ENCODE results near the gene MRPS6. TPM values are rescaled to one million over a fixed set of nuclear protein-coding genes. Genes with fewer than 3 reads are reported as not detected.
A peak's percentile ranks its signal among the peaks of the same experiment; 100 is the strongest.

The MRPS6 gene
- total RNA-seq, 1 experiment from 2014 or later, result 55.1 TPM

GRCh38 chr21:34039678-34040382 is 33.5 kb upstream of the MRPS6 start:
- peak; percentile 63; the same call in 1 of the 2 replicates for ATAC-seq
- TF ChIP-seq EZH2 (IDR thresholded peaks at IDR 0.05) (no peak), JUND (IDR thresholded peaks at IDR 0.05) (no peak), ZNF274 (IDR thresholded peaks at IDR 0.05; ENCODE audit: low read depth, low read length) (no peak), SP1 (IDR thresholded peaks at IDR 0.05; ENCODE audit: low read depth) (no peak), YY1 (IDR thresholded peaks at IDR 0.05; ENCODE audit: extremely low read depth, insufficient replicate concordance, low read depth, low read length) (no peak), POLR2A (IDR thresholded peaks at IDR 0.05; ENCODE audit: borderline replicate concordance, extremely low read depth, insufficient read depth, insufficient read length) (no peak), SRF (IDR thresholded peaks at IDR 0.05; ENCODE audit: low read depth) (no peak), EZH2phosphoT487 (IDR thresholded peaks at IDR 0.05; ENCODE audit: borderline replicate concordance) (no peak), MAX (IDR thresholded peaks at IDR 0.05) (no peak), FOSL1 (IDR thresholded peaks at IDR 0.05; ENCODE audit: low read depth) (no peak), SIN3A (IDR thresholded peaks at IDR 0.05; ENCODE audit: low read depth) (no peak), ATF3 (IDR thresholded peaks at IDR 0.05) (no peak), ELF1 (IDR thresholded peaks at IDR 0.05; ENCODE audit: borderline replicate concordance, low read depth) (no peak), POLR2AphosphoS5 (IDR thresholded peaks at IDR 0.05; ENCODE audit: low read depth, low read length) (no peak), CBX3 (IDR thresholded peaks at IDR 0.05; ENCODE audit: low read depth) (no peak), RAD21 (IDR thresholded peaks at IDR 0.05; ENCODE audit: low read depth) (no peak), EGR1 (IDR thresholded peaks at IDR 0.05; ENCODE audit: low read depth) (no peak)
- ChIA-PET CTCF (interaction anchor here (1.7 kb wide), 1 partner anchor 22 kb away, joined by 7 read pairs; no protein-coding TSS in a partner anchor), RAD21 (ENCODE audit: low non-redundant PET in 1 of 2, low total read pairs in 2 of 2, uncharacterized antibody in 2 of 2, unreplicated experiment in 2 of 2) (no interaction called here), POLR2A (no interaction called here)
- H3K27me3 ChIP-seq (ENCODE audit: insufficient read depth, low read length), result no peaks in the 10 kb centered on the region
- H2AFZ ChIP-seq (ENCODE audit: low read depth, low read length, poor library complexity, severe bottlenecking), result no peak overlapping the region
- H3K4me1 ChIP-seq (ENCODE audit: control insufficient read depth in 1 of 2, insufficient read depth in 2 of 2, low read length in 2 of 2), result peaks cover 2 to 13% of the 10 kb centered on the region in 2 experiments; a peak in 1 of 4 replicates
- H3K79me2 ChIP-seq (ENCODE audit: insufficient read depth, low read length), result no peaks in the 10 kb centered on the region
- H3K4me2 ChIP-seq (ENCODE audit: low read length), result no peak overlapping the region
- no TSS peak for BruUV-seq (replicated peaks)
- H3K9me2 ChIP-seq (ENCODE audit: insufficient read depth), result no peaks in the 10 kb centered on the region
- intact Hi-C loops (cut with micrococcal nuclease), result no loop called here
- no peak for DNase-seq (ENCODE audit: low read depth, low spot score)
- H3K9ac ChIP-seq (ENCODE audit: low read length), result no peak overlapping the region
- no peaks in the 10 kb centered on the region for H3K9me3 ChIP-seq (ENCODE audit: control insufficient read depth in 1 of 2, insufficient read depth in 1 of 2, low read depth in 1 of 2, low read length in 2 of 2)
- H3K4me3 ChIP-seq (replicated peaks in 1 of 2; ENCODE audit: low read depth in 1 of 2, low read length in 2 of 2), result no peak overlapping the region
- H3K27ac ChIP-seq (ENCODE audit: low read depth, low read length), result no peak overlapping the region
- H3K36me3 ChIP-seq (ENCODE audit: control insufficient read depth in 1 of 2, insufficient read depth in 2 of 2, low read length in 2 of 2), result no peaks in the 10 kb centered on the region
- no peaks in the 10 kb centered on the region for H4K20me1 ChIP-seq (ENCODE audit: insufficient read depth)
